SK-N-MC (cell line): ENCODE results near the gene MACROD2.

Source experiments
- EZH2 ChIP-seq: fragments of 200-600 bp; sonication (generic); IDR thresholded peaks from one replicate; pipeline ENCODE4 v1.6.1; 2017; ENCODE audit warnings: antibody characterized with exemption
- POLR2AphosphoS5 ChIP-seq: IDR thresholded peaks from 2 replicates; pipeline ENCODE4 v1.6.1; 2012; ENCODE audit warnings: mild to moderate bottlenecking, low read depth, low read length, borderline replicate concordance

- TF ChIP-seq POLR2AphosphoS5 (no peak), EZH2 (no peak)
These were observed 745.1 kb downstream of the MACROD2 start for GRCh38 chr20:14740380-14740779.
